ENCODE data around the gene TRIM69.

DNA sequence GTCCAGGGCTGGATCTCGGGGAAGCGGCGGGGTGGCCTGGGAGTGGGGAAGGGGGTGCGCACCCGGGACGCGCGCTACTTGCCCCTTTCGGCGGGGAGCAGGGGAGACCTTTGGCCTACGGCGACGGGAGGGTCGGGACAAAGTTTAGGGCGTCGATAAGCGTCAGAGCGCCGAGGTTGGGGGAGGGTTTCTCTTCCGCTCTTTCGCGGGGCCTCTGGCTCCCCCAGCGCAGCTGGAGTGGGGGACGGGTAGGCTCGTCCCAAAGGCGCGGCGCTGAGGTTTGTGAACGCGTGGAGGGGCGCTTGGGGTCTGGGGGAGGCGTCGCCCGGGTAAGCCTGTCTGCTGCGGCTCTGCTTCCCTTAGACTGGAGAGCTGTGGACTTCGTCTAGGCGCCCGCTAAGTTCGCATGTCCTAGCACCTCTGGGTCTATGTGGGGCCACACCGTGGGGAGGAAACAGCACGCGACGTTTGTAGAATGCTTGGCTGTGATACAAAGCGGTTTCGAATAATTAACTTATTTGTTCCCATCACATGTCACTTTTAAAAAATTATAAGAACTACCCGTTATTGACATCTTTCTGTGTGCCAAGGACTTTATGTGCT is 24.5 kb upstream of the TRIM69 start:
- TF ChIP-seq, protein P1, sequence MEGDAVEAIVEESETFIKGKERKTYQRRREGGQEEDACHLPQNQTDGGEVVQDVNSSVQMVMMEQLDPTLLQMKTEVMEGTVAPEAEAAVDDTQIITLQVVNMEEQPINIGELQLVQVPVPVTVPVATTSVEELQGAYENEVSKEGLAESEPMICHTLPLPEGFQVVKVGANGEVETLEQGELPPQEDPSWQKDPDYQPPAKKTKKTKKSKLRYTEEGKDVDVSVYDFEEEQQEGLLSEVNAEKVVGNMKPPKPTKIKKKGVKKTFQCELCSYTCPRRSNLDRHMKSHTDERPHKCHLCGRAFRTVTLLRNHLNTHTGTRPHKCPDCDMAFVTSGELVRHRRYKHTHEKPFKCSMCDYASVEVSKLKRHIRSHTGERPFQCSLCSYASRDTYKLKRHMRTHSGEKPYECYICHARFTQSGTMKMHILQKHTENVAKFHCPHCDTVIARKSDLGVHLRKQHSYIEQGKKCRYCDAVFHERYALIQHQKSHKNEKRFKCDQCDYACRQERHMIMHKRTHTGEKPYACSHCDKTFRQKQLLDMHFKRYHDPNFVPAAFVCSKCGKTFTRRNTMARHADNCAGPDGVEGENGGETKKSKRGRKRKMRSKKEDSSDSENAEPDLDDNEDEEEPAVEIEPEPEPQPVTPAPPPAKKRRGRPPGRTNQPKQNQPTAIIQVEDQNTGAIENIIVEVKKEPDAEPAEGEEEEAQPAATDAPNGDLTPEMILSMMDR (conservative IDR thresholded peaks at IDR 0.05 in 1 of 2, IDR thresholded peaks at IDR 0.05 in 1 of 2; ENCODE audit: extremely low read depth in 1 of 2, insufficient read depth in 1 of 2, low read depth in 1 of 2, low read length in 2 of 2): no peak
- TF ChIP-seq EZH2 (IDR thresholded peaks at IDR 0.05; ENCODE audit: borderline replicate concordance, low read length): no peak

Measured in mammary epithelial cell (primary cell).